H1 (cell line): Measurements from ENCODE around the gene UBE2D3. TPM values are rescaled to one million over a fixed set of nuclear protein-coding genes. Genes with fewer than 3 reads are reported as not detected.

ENCODE experiments used
- BACH1 ChIP-seq: IDR thresholded peaks from 2 replicates; pipeline ENCODE4 v1.6.1; 2012; ENCODE audit warnings: low read length, improper control_type of control experiment
- BRCA1 ChIP-seq: IDR thresholded peaks from 2 replicates; pipeline ENCODE4 v1.6.1; 2012; ENCODE audit warnings: low read depth, low read length, improper control_type of control experiment
- CHD7 ChIP-seq: fragments of 300-600 bp; sonication (generic); IDR thresholded peaks from 2 replicates; pipeline ENCODE4 v1.7.1; 2012; ENCODE audit warnings: low read length, moderate library complexity, mild to moderate bottlenecking, inconsistent platforms; ENCODE audit not compliant: insufficient replicate concordance
- CTCF ChIP-seq, 3 experiments: IDR thresholded peaks; 1 replicate in 2 of 3; 2 replicates in 1 of 3; pipeline versions ENCODE4 v1.5.1 to v1.6.1; 2011; ENCODE audit warnings: low read length in 3 of 3, mild to moderate bottlenecking in 3 of 3, inconsistent platforms in 2 of 3, low read depth in 1 of 3, moderate library complexity in 1 of 3; ENCODE audit not compliant: insufficient read depth in 1 of 3; ENCODE audit errors: control extremely low read depth in 1 of 3
- HDAC2 ChIP-seq, 2 experiments: fragments of 300-600 bp in 1 of 2; sonication (generic) in 1 of 2; IDR thresholded peaks; 2 replicates each; pipeline ENCODE4 v1.6.1; 2011 to 2012; ENCODE audit warnings: low read depth in 2 of 2, low read length in 2 of 2, mild to moderate bottlenecking in 2 of 2, moderate library complexity in 2 of 2, borderline replicate concordance in 1 of 2, inconsistent platforms in 1 of 2
- KDM4A ChIP-seq: IDR thresholded peaks from one replicate; pipeline ENCODE4 v1.7.1; 2012; ENCODE audit warnings: low read depth, mild to moderate bottlenecking, moderate library complexity, low read length, inconsistent platforms; ENCODE audit not compliant: severe bottlenecking
- TBP ChIP-seq: IDR thresholded peaks from 2 replicates; pipeline ENCODE4 v1.6.1; 2011; ENCODE audit warnings: low read depth, low read length, improper control_type of control experiment
- polyA plus RNA-seq, 7 experiments: library from polyadenylated mRNA; depleted of rRNA in 3 of 7; stranded (reverse) in 5 of 7; unstranded in 2 of 7; fragments of >200 nt in 5 of 7; fragments of 200-250 nt in 2 of 7; gene quantifications; 1 replicate in 5 of 7; 2 replicates in 1 of 7; 4 replicates in 1 of 7; pipeline versions ENCODE4 v1.2.1 to v1.2.3, GENCODE V29; 2011 to 2013; ENCODE audit warnings: missing spikeins in 2 of 7, mixed read lengths in 2 of 7
- total RNA-seq: library from RNA; stranded (reverse); fragmentation: NEBNext Ultra II Directional; extraction: Animal tissue kit (Norgen Biotek cat#: 25700); gene quantifications from 2 replicates; pipeline ENCODE4 v1.2.1, GENCODE V29; 2021

Gene UBE2D3
- total and polyA plus RNA-seq, 2 of the 8 experiments (the other 6 are each of a cell fraction or from before 2014, with no cell fraction given) = 396 to 544 TPM

DNA sequence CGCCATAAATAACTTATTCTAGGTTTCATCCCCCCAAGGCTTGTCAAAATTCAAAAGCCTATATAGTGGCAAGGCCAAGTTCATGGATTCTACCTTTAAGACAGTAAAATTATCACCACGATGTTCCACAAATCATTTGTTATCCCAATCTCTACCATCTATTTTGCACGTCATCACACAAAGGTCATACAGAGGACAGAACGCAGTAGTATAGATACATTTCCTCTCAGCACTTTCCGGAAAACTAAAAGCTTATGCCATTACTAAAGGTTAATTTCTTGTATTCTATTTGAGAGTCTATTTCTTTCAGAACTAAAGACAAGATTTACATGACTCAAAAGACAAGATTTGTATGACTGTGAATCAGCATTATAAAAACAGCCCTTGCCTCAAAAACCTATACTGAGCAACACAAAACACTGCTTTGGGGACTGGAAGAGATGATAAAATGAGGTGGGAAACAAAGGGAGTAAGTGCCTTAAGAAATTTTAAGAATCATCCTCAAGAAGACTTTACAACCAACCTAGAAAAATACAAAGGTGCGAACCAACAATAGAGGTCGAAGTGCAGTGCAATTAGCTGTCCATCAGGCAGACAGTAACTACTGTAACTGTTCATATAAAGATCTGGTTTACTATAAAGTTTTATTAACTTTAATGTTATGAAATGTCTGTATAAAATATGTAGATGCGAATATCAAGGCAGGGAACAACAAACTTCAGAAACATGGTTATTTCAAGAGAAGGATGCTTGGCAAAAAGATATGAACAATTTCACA is 7.6 kb downstream of the UBE2D3 start (continued):
- no peak for TF ChIP-seq HDAC2 (IDR thresholded peaks at IDR 0.05; ENCODE audit: borderline replicate concordance in 1 of 2, low read depth in 2 of 2, low read length in 2 of 2)
- no peak for TF ChIP-seq KDM4A
- TF ChIP-seq TBP = no peak
- TF ChIP-seq BACH1 = no peak
- TF ChIP-seq CTCF (IDR thresholded peaks at IDR 0.05; ENCODE audit: control extremely low read depth in 1 of 3, insufficient read depth in 1 of 3, low read depth in 1 of 3, low read length in 3 of 3) = no peak
- TF ChIP-seq CHD7 = no peak
- no peak for TF ChIP-seq BRCA1
